K562 (cell line): ENCODE results near the gene PIK3R1. TPM values are rescaled to one million over a fixed set of nuclear protein-coding genes. Genes with fewer than 3 reads are reported as not detected.

Experiments
- ATAC-seq: fragments of 200-7000 bp; cut with Tn5 transposase; 3 replicates; pipeline ENCODE4 v1.9.1; 2020; ENCODE audit warnings: moderate library complexity
- BruUV-seq: library from RNA; stranded (reverse); fragments of 400-500 nt; replicated peaks from 2 replicates; lab custom pipeline; 2021; lab: Mats Ljungman, UMichigan
- CTCF ChIA-PET: fragments of 300-600 bp; formaldehyde crosslinking; extraction: SDS; loops from one replicate; lab custom pipeline; 2021; ENCODE audit warnings: low intra/inter-chr PET ratio; lab: Yijun Ruan, JAX
- POLR2A ChIA-PET: fragments of 300-600, 350-650 bp; sonication (Branson Sonifier 250); formaldehyde crosslinking; extraction: SDS; loops from one replicate; lab custom pipeline; 2021; ENCODE audit warnings: antibody characterized with exemption, inconsistent platforms; lab: Yijun Ruan, JAX
- DNase-seq, 4 experiments: peaks; one replicate each; pipeline versions ENCODE4 v3.0.0 to v3.0.0-alpha.2; 2011 to 2018; ENCODE audit warnings: low spot score in 3 of 4, mixed read lengths in 3 of 4; ENCODE audit errors: extremely low read depth in 1 of 4
- FAIRE-seq: peaks from 2 replicates; lab custom pipeline; 2011; peaks lifted over from hg19 to GRCh38; lab: Jason Lieb, UNC
- H2AFZ ChIP-seq: 2 replicates; pipeline ENCODE4 v1.6.0; 2011; ENCODE audit warnings: low read depth, low read length, control low read depth, inconsistent platforms
- H3K27ac ChIP-seq: fragments of 200-600 bp; 3 replicates; pipeline ENCODE4 v1.8.0; 2011; ENCODE audit warnings: low read depth, mild to moderate bottlenecking, control low read depth, inconsistent platforms, low read length, moderate library complexity, mixed read lengths; ENCODE audit errors: extremely low read depth
- H3K27me3 ChIP-seq, 2 experiments: fragments of 300-600 bp in 1 of 2; 2 replicates in 1 of 2; 3 replicates in 1 of 2; pipeline versions ENCODE4 v1.6.0 to v1.8.0; 2011; ENCODE audit warnings: inconsistent platforms in 2 of 2, low read length in 2 of 2, mild to moderate bottlenecking in 1 of 2, mixed read lengths in 1 of 2, moderate library complexity in 1 of 2; ENCODE audit not compliant: control insufficient read depth in 2 of 2, insufficient read depth in 2 of 2
- H3K36me3 ChIP-seq: fragments of 300-600 bp; 3 replicates; pipeline ENCODE4 v1.8.0; 2011; ENCODE audit warnings: mild to moderate bottlenecking, low read length, inconsistent platforms; ENCODE audit not compliant: control insufficient read depth, insufficient read depth
- H3K4me1 ChIP-seq, 2 experiments: fragments of 200-600 bp in 1 of 2; replicated peaks in 1 of 2; 2 replicates in 1 of 2; 3 replicates in 1 of 2; pipeline versions ENCODE4 v1.5.1 to v1.8.0; 2011; ENCODE audit warnings: inconsistent platforms in 2 of 2, low read length in 2 of 2, mild to moderate bottlenecking in 1 of 2, mixed read lengths in 1 of 2, moderate library complexity in 1 of 2; ENCODE audit not compliant: control insufficient read depth in 2 of 2, insufficient read depth in 2 of 2
- H3K4me2 ChIP-seq: 2 replicates; pipeline ENCODE4 v1.6.1; 2011; ENCODE audit warnings: low read length, control low read depth, inconsistent platforms, mixed read lengths; ENCODE audit not compliant: insufficient read depth
- H3K4me3 ChIP-seq: fragments of 200-600 bp; sonication (generic), shearing (Covaris generic); 2 replicates; pipeline ENCODE4 v1.5.1; 2016; ENCODE audit warnings: control low read depth, inconsistent platforms
- H3K79me2 ChIP-seq: fragments of 200-600 bp; 3 replicates; pipeline ENCODE4 v1.8.0; 2011; ENCODE audit warnings: low read length, inconsistent platforms; ENCODE audit not compliant: control insufficient read depth, insufficient read depth
- H3K9ac ChIP-seq, 2 experiments: 2 replicates each; pipeline versions ENCODE4 v1.6.0 to v1.6.1; 2011; ENCODE audit warnings: low read depth in 2 of 2, low read length in 2 of 2, control low read depth in 1 of 2, inconsistent platforms in 1 of 2, mild to moderate bottlenecking in 1 of 2, mixed read lengths in 1 of 2; ENCODE audit not compliant: insufficient read depth in 1 of 2
- H3K9me1 ChIP-seq: one replicate; pipeline ENCODE4 v1.6.0; 2011; ENCODE audit warnings: inconsistent platforms, mild to moderate bottlenecking, low read length, moderate library complexity; ENCODE audit not compliant: control insufficient read depth, insufficient read depth
- H3K9me3 ChIP-seq: replicated peaks from 2 replicates; pipeline ENCODE4 v1.5.1; 2011; ENCODE audit warnings: low read depth, low read length, inconsistent platforms; ENCODE audit not compliant: control insufficient read depth, insufficient read depth
- H4K20me1 ChIP-seq: replicated peaks from 2 replicates; pipeline ENCODE4 v1.6.1; 2011; ENCODE audit warnings: low read length, inconsistent platforms, mixed read lengths; ENCODE audit not compliant: control insufficient read depth, insufficient read depth
- ARID1B ChIP-seq: fragments of 450-650 bp; IDR thresholded peaks from 2 replicates; pipeline ENCODE4 v1.6.1; 2016; ENCODE audit warnings: antibody characterized with exemption, mild to moderate bottlenecking, inconsistent platforms
- ATF3 ChIP-seq, 2 experiments: fragments of 450-650 bp in 1 of 2; sonication (generic) in 1 of 2; formaldehyde crosslinking in 1 of 2; IDR thresholded peaks in 1 of 2; conservative IDR thresholded peaks in 1 of 2; 2 replicates each; pipeline versions ENCODE4 v1.6.1 to v1.8.1; 2016 to 2023; ENCODE audit warnings: mild to moderate bottlenecking in 2 of 2, moderate library complexity in 2 of 2, inconsistent platforms in 1 of 2, missing genetic modification reagents in 1 of 2
- ATF4 ChIP-seq: fragments of 450-650 bp; formaldehyde crosslinking; IDR thresholded peaks from 2 replicates; pipeline ENCODE4 v1.4.0; 2022; ENCODE audit warnings: mild to moderate bottlenecking, moderate library complexity
- BCOR ChIP-seq: fragments of 450-650 bp; IDR thresholded peaks from 2 replicates; pipeline ENCODE4 v1.6.1; 2016
- BRD9 ChIP-seq: fragments of 450-650 bp; IDR thresholded peaks from 2 replicates; pipeline ENCODE4 v1.6.1; 2018; ENCODE audit warnings: low read depth; ENCODE audit not compliant: partially characterized antibody
- CTBP1 ChIP-seq: fragments of 450-650 bp; IDR thresholded peaks from 2 replicates; pipeline ENCODE4 v1.6.1; 2016; ENCODE audit warnings: borderline replicate concordance
- CTCFL ChIP-seq: IDR thresholded peaks from 2 replicates; pipeline ENCODE4 v1.6.1; 2011; ENCODE audit warnings: borderline replicate concordance, low read depth, mild to moderate bottlenecking, moderate library complexity, low read length; ENCODE audit not compliant: insufficient read depth, poor library complexity, severe bottlenecking
- FOSL1 ChIP-seq: fragments of 200-800 bp; sonication (Bioruptor generic); conservative IDR thresholded peaks from 2 replicates; pipeline ENCODE4 v1.6.1; 2016; ENCODE audit warnings: missing genetic modification characterization, missing compliant biosample characterization
- FOXM1 ChIP-seq, 2 experiments: fragments of 450-650 bp in 1 of 2; sonication (generic) in 1 of 2; formaldehyde crosslinking in 1 of 2; IDR thresholded peaks; 2 replicates each; pipeline versions ENCODE4 v1.6.1 to v1.9.0; 2017 to 2022; ENCODE audit warnings: low read depth in 2 of 2, mild to moderate bottlenecking in 2 of 2, missing genetic modification reagents in 1 of 2, moderate library complexity in 1 of 2
- KDM1A ChIP-seq, 2 experiments: fragments of 450-650 bp; IDR thresholded peaks; 2 replicates each; pipeline ENCODE4 v1.6.1; 2016; ENCODE audit warnings: mild to moderate bottlenecking in 2 of 2
- KLF13 ChIP-seq: fragments of 450-650 bp; IDR thresholded peaks from 2 replicates; pipeline ENCODE4 v1.6.1; 2016; ENCODE audit warnings: missing genetic modification characterization, low read depth, mild to moderate bottlenecking, missing compliant biosample characterization, moderate library complexity, borderline replicate concordance
- MECOM ChIP-seq: fragments of 250-450 bp; sonication (Bioruptor Pico); IDR thresholded peaks from 2 replicates; pipeline ENCODE4 v1.8.0; 2022; ENCODE audit warnings: inconsistent platforms
- PKNOX1 ChIP-seq: fragments of 450-650 bp; IDR thresholded peaks from 2 replicates; pipeline ENCODE4 v1.6.1; 2016
- RCOR1 ChIP-seq, 2 experiments: IDR thresholded peaks; 2 replicates each; pipeline ENCODE4 v1.6.1; 2012; ENCODE audit warnings: low read depth in 2 of 2, low read length in 2 of 2, borderline replicate concordance in 1 of 2, improper control_type of control experiment in 1 of 2
- WGBS: fragments of 100-300 bp; shearing (Covaris generic); methylation state at CpG from one replicate; pipeline ENCODE4 v1.1.6; 2016; ENCODE audit warnings: low coverage, mixed read lengths; ENCODE audit not compliant: insufficient coverage; ENCODE audit errors: missing lambda C conversion rate; 5-methylcytosine and 5-hydroxymethylcytosine counted together
- in situ Hi-C: fragments of 300-500 bp; cut with MboI; formaldehyde crosslinking; loops from 4 replicates; pipeline ENCODE4 v1.15.0; 2018; ENCODE audit warnings: inconsistent platforms, mixed read lengths
- intact Hi-C: fragments of 100-400 bp; cut with micrococcal nuclease; formaldehyde crosslinking; loops from 2 replicates; pipeline ENCODE4 v1.14.2; 2022
- polyA plus RNA-seq, 8 experiments: library from polyadenylated mRNA; depleted of rRNA in 4 of 8; stranded (reverse) in 5 of 8; unstranded in 3 of 8; fragments of >200 nt; fragmentation: Nextera tagmentation in 2 of 8; fragmentation: Illumina TruSeq in 1 of 8; extraction: Ambion mirVana in 2 of 8; extraction: Trizol in 1 of 8; gene quantifications; 2 replicates each; pipeline versions ENCODE4 v1.2.1 to v1.2.3, GENCODE V29; 2011 to 2014; ENCODE audit warnings: inconsistent platforms in 1 of 8, missing spikeins in 1 of 8
- total RNA-seq, 7 experiments: library from RNA; depleted of rRNA in 6 of 7; stranded (reverse); fragments of >200 nt in 6 of 7; fragmentation: Illumina TruSeq in 2 of 7; extraction: Trizol in 2 of 7; gene quantifications; 2 replicates each; pipeline versions ENCODE4 v1.2.1 to v1.2.3, GENCODE V29; 2011 to 2021; ENCODE audit warnings: low replicate concordance in 1 of 7
- TF ChIP-seq, protein P1 (sequence below): fragments of 450-650 bp; IDR thresholded peaks from 2 replicates; pipeline ENCODE4 v1.6.1; 2014; ENCODE audit warnings: low read depth, mild to moderate bottlenecking, moderate library complexity, borderline replicate concordance

PIK3R1 gene
- total and polyA plus RNA-seq, 9 of the 15 experiments (the other 6 are each of a cell fraction or from before 2014, with no cell fraction given) = 1.1 to 9.7 (median 4.8) TPM

GRCh38 chr5:68178579-68178978 is 37.0 kb upstream of the PIK3R1 start:
- 4% methylated on average over 2 of the region's 2 CpGs for WGBS
- FAIRE-seq (peak; percentile 58), DNase-seq (peak in 2 of 4 experiments; percentile 11 to 16), ATAC-seq (no peak)
- no peak overlapping the region for H3K4me2 ChIP-seq
- intact Hi-C loops = no loop called here
- POLR2A ChIA-PET = interaction anchor here (0.6 kb wide), 1 partner anchor 492 kb away, joined by 3 read pairs; no protein-coding TSS in a partner anchor
- in situ Hi-C loops = no loop called here
- no peak overlapping the region for H3K9ac ChIP-seq
- H3K36me3 ChIP-seq = no peaks in the 10 kb centered on the region
- H3K4me3 ChIP-seq = no peak overlapping the region
- H3K9me1 ChIP-seq = no peaks in the 10 kb centered on the region
- no peaks in the 10 kb centered on the region for H3K27me3 ChIP-seq
- H3K4me1 ChIP-seq = no peaks in the 10 kb centered on the region
- no peak overlapping the region for H3K27ac ChIP-seq
- no peaks in the 10 kb centered on the region for H3K79me2 ChIP-seq
- H2AFZ ChIP-seq = no peak overlapping the region
- CTCF ChIA-PET = no interaction called here
- no TSS peak for BruUV-seq
- no peaks in the 10 kb centered on the region for H4K20me1 ChIP-seq
- no peaks in the 10 kb centered on the region for H3K9me3 ChIP-seq
- TF ChIP-seq, protein P1, sequence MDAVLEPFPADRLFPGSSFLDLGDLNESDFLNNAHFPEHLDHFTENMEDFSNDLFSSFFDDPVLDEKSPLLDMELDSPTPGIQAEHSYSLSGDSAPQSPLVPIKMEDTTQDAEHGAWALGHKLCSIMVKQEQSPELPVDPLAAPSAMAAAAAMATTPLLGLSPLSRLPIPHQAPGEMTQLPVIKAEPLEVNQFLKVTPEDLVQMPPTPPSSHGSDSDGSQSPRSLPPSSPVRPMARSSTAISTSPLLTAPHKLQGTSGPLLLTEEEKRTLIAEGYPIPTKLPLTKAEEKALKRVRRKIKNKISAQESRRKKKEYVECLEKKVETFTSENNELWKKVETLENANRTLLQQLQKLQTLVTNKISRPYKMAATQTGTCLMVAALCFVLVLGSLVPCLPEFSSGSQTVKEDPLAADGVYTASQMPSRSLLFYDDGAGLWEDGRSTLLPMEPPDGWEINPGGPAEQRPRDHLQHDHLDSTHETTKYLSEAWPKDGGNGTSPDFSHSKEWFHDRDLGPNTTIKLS = no peak
- TF ChIP-seq CTCFL (no peak), ATF4 (no peak), CTBP1 (no peak), KLF13 (no peak), MECOM (CRISPR knock-in tag) (no peak), BRD9 (no peak), FOXM1 (IDR thresholded peaks at IDR 0.05; ENCODE audit: low read depth) (no peak), FOXM1 (CRISPR knock-in tag; IDR thresholded peaks at IDR 0.05; ENCODE audit: low read depth) (no peak), FOSL1 (tag) (peak; percentile 41; the same call in 1 of the 2 replicates), ATF3 (IDR thresholded peaks at IDR 0.05) (peak; percentile 62; the same call in 1 of the 2 replicates), ATF3 (CRISPR knock-in tag; conservative IDR thresholded peaks at IDR 0.05) (no peak), KDM1A (IDR thresholded peaks at IDR 0.05) (0 out of 4 replicates have a peak, but pooled peaks have one; percentile 28 to 34), RCOR1 (IDR thresholded peaks at IDR 0.05; ENCODE audit: borderline replicate concordance in 1 of 2, low read depth in 2 of 2, low read length in 2 of 2) (peak in 1 of 2 experiments; percentile 60; a peak in 1 of 4 replicates), PKNOX1 (peak; percentile 32; the same call in 1 of the 2 replicates), ARID1B (0 out of 2 replicates have a peak, but pooled peaks have one; percentile 19), BCOR (no peak)
